IPS-18a (cell line): ENCODE data around the gene OSBPL2.

Source experiments
- H3K27ac ChIP-seq: one replicate; pipeline ENCODE4 v1.5.1; 2013; ENCODE audit warnings: low read length
- H3K27me3 ChIP-seq: one replicate; pipeline ENCODE4 v1.6.1; 2013; ENCODE audit warnings: mild to moderate bottlenecking, low read length; ENCODE audit not compliant: control insufficient read depth, insufficient read depth
- H3K36me3 ChIP-seq: one replicate; pipeline ENCODE4 v1.6.1; 2013; ENCODE audit warnings: low read depth, low read length; ENCODE audit not compliant: control insufficient read depth
- H3K4me1 ChIP-seq: one replicate; pipeline ENCODE4 v1.6.1; 2013; ENCODE audit warnings: low read depth, low read length; ENCODE audit not compliant: control insufficient read depth
- H3K4me3 ChIP-seq: one replicate; pipeline ENCODE4 v1.5.1; 2013; ENCODE audit warnings: low read length
- H3K9ac ChIP-seq: one replicate; pipeline ENCODE4 v1.6.1; 2013; ENCODE audit warnings: mild to moderate bottlenecking, low read length, moderate library complexity
- H3K9me3 ChIP-seq: one replicate; pipeline ENCODE4 v1.6.1; 2013; ENCODE audit warnings: low read depth, low read length; ENCODE audit not compliant: control insufficient read depth

Gene OSBPL2

GRCh38 chr20:62338294-62338620 lies 99.9 kb downstream of the OSBPL2 start:
- H3K9me3 ChIP-seq = no peaks in the 10 kb centered on the region
- H3K36me3 ChIP-seq = peaks cover 41% of the 10 kb centered on the region
- H3K27ac ChIP-seq = no peak overlapping the region
- H3K27me3 ChIP-seq = no peaks in the 10 kb centered on the region
- H3K4me3 ChIP-seq = no peak overlapping the region
- H3K4me1 ChIP-seq = no peaks in the 10 kb centered on the region
- H3K9ac ChIP-seq = no peak overlapping the region

- no peaks in the 10 kb centered on the region for H3K4me1 ChIP-seq
- H3K4me3 ChIP-seq = no peak overlapping the region
- no peaks in the 10 kb centered on the region for H3K9me3 ChIP-seq
Observed at GRCh38 chr20:62339647-62340062, 101.3 kb downstream of the OSBPL2 start.

GRCh38 chr20:62342910-62343309 lies 104.6 kb downstream of the OSBPL2 start:
- H3K4me3 ChIP-seq = no peak overlapping the region
- no peaks in the 10 kb centered on the region for H3K9me3 ChIP-seq
- H3K27ac ChIP-seq = no peak overlapping the region
- no peaks in the 10 kb centered on the region for H3K4me1 ChIP-seq
- no peak overlapping the region for H3K9ac ChIP-seq
- H3K27me3 ChIP-seq = no peaks in the 10 kb centered on the region
- H3K36me3 ChIP-seq = peaks cover 37% of the 10 kb centered on the region

More at GRCh38 chr20:62339647-62340062, 101.3 kb downstream of the OSBPL2 start:
- H3K36me3 ChIP-seq = peaks cover 41% of the 10 kb centered on the region
- H3K9ac ChIP-seq = no peak overlapping the region
- H3K27me3 ChIP-seq = no peaks in the 10 kb centered on the region
- H3K27ac ChIP-seq = no peak overlapping the region

- no peak overlapping the region for H3K27ac ChIP-seq
- H3K27me3 ChIP-seq = no peaks in the 10 kb centered on the region
- no peaks in the 10 kb centered on the region for H3K9me3 ChIP-seq
- peaks cover 30% of the 10 kb centered on the region for H3K36me3 ChIP-seq
- no peaks in the 10 kb centered on the region for H3K4me1 ChIP-seq
- no peak overlapping the region for H3K4me3 ChIP-seq
- no peak overlapping the region for H3K9ac ChIP-seq
Observed at GRCh38 chr20:62344092-62344491, 105.8 kb downstream of the OSBPL2 start.

- peaks cover 25% of the 10 kb centered on the region for H3K36me3 ChIP-seq
- H3K27me3 ChIP-seq = no peaks in the 10 kb centered on the region
- H3K27ac ChIP-seq = no peak overlapping the region
- H3K4me3 ChIP-seq = no peak overlapping the region
- no peaks in the 10 kb centered on the region for H3K4me1 ChIP-seq
- no peaks in the 10 kb centered on the region for H3K9me3 ChIP-seq
- no peak overlapping the region for H3K9ac ChIP-seq
Observed at GRCh38 chr20:62344782-62345181, 106.5 kb downstream of the OSBPL2 start.
